K562 (cell line): ENCODE measurements around the gene ZNF558. TPM values are rescaled to one million over a fixed set of nuclear protein-coding genes. Genes with fewer than 3 reads are reported as not detected.
A peak's percentile ranks its signal among the peaks of the same experiment; 100 is the strongest.

Source experiments
- ATAC-seq: fragments of 200-7000 bp; cut with Tn5 transposase; 3 replicates; pipeline ENCODE4 v1.9.1; 2020; ENCODE audit warnings: moderate library complexity
- BruUV-seq: library from RNA; stranded (reverse); fragments of 400-500 nt; replicated peaks from 2 replicates; lab custom pipeline; 2021; lab: Mats Ljungman, UMichigan
- CTCF ChIA-PET: fragments of 300-600 bp; formaldehyde crosslinking; extraction: SDS; loops from one replicate; lab custom pipeline; 2021; ENCODE audit warnings: low intra/inter-chr PET ratio; lab: Yijun Ruan, JAX
- POLR2A ChIA-PET: fragments of 300-600, 350-650 bp; sonication (Branson Sonifier 250); formaldehyde crosslinking; extraction: SDS; loops from one replicate; lab custom pipeline; 2021; ENCODE audit warnings: antibody characterized with exemption, inconsistent platforms; lab: Yijun Ruan, JAX
- DNase-seq, 4 experiments: peaks; one replicate each; pipeline versions ENCODE4 v3.0.0 to v3.0.0-alpha.2; 2011 to 2018; ENCODE audit warnings: low spot score in 3 of 4, mixed read lengths in 3 of 4; ENCODE audit errors: extremely low read depth in 1 of 4
- FAIRE-seq: peaks from 2 replicates; lab custom pipeline; 2011; peaks lifted over from hg19 to GRCh38; lab: Jason Lieb, UNC
- H2AFZ ChIP-seq: 2 replicates; pipeline ENCODE4 v1.6.0; 2011; ENCODE audit warnings: low read depth, low read length, control low read depth, inconsistent platforms
- H3K27ac ChIP-seq: fragments of 200-600 bp; 3 replicates; pipeline ENCODE4 v1.8.0; 2011; ENCODE audit warnings: low read depth, mild to moderate bottlenecking, control low read depth, inconsistent platforms, low read length, moderate library complexity, mixed read lengths; ENCODE audit errors: extremely low read depth
- H3K27me3 ChIP-seq, 2 experiments: fragments of 300-600 bp in 1 of 2; 2 replicates in 1 of 2; 3 replicates in 1 of 2; pipeline versions ENCODE4 v1.6.0 to v1.8.0; 2011; ENCODE audit warnings: inconsistent platforms in 2 of 2, low read length in 2 of 2, mild to moderate bottlenecking in 1 of 2, mixed read lengths in 1 of 2, moderate library complexity in 1 of 2; ENCODE audit not compliant: control insufficient read depth in 2 of 2, insufficient read depth in 2 of 2
- H3K36me3 ChIP-seq: fragments of 300-600 bp; 3 replicates; pipeline ENCODE4 v1.8.0; 2011; ENCODE audit warnings: mild to moderate bottlenecking, low read length, inconsistent platforms; ENCODE audit not compliant: control insufficient read depth, insufficient read depth
- H3K4me1 ChIP-seq, 2 experiments: fragments of 200-600 bp in 1 of 2; replicated peaks in 1 of 2; 2 replicates in 1 of 2; 3 replicates in 1 of 2; pipeline versions ENCODE4 v1.5.1 to v1.8.0; 2011; ENCODE audit warnings: inconsistent platforms in 2 of 2, low read length in 2 of 2, mild to moderate bottlenecking in 1 of 2, mixed read lengths in 1 of 2, moderate library complexity in 1 of 2; ENCODE audit not compliant: control insufficient read depth in 2 of 2, insufficient read depth in 2 of 2
- H3K4me2 ChIP-seq: 2 replicates; pipeline ENCODE4 v1.6.1; 2011; ENCODE audit warnings: low read length, control low read depth, inconsistent platforms, mixed read lengths; ENCODE audit not compliant: insufficient read depth
- H3K4me3 ChIP-seq: fragments of 200-600 bp; sonication (generic), shearing (Covaris generic); 2 replicates; pipeline ENCODE4 v1.5.1; 2016; ENCODE audit warnings: control low read depth, inconsistent platforms
- H3K79me2 ChIP-seq: fragments of 200-600 bp; 3 replicates; pipeline ENCODE4 v1.8.0; 2011; ENCODE audit warnings: low read length, inconsistent platforms; ENCODE audit not compliant: control insufficient read depth, insufficient read depth
- H3K9ac ChIP-seq, 2 experiments: 2 replicates each; pipeline versions ENCODE4 v1.6.0 to v1.6.1; 2011; ENCODE audit warnings: low read depth in 2 of 2, low read length in 2 of 2, control low read depth in 1 of 2, inconsistent platforms in 1 of 2, mild to moderate bottlenecking in 1 of 2, mixed read lengths in 1 of 2; ENCODE audit not compliant: insufficient read depth in 1 of 2
- H3K9me1 ChIP-seq: one replicate; pipeline ENCODE4 v1.6.0; 2011; ENCODE audit warnings: inconsistent platforms, mild to moderate bottlenecking, low read length, moderate library complexity; ENCODE audit not compliant: control insufficient read depth, insufficient read depth
- H3K9me3 ChIP-seq: replicated peaks from 2 replicates; pipeline ENCODE4 v1.5.1; 2011; ENCODE audit warnings: low read depth, low read length, inconsistent platforms; ENCODE audit not compliant: control insufficient read depth, insufficient read depth
- H4K20me1 ChIP-seq: replicated peaks from 2 replicates; pipeline ENCODE4 v1.6.1; 2011; ENCODE audit warnings: low read length, inconsistent platforms, mixed read lengths; ENCODE audit not compliant: control insufficient read depth, insufficient read depth
- BRD4 ChIP-seq: fragments of 200-600 bp; sonication (generic); IDR thresholded peaks from 2 replicates; pipeline ENCODE4 v1.6.1; 2017; ENCODE audit warnings: inconsistent platforms
- CHD2 ChIP-seq: IDR thresholded peaks from 2 replicates; pipeline ENCODE4 v1.6.1; 2011; ENCODE audit warnings: low read depth, low read length
- FOS ChIP-seq: IDR thresholded peaks from 3 replicates; pipeline ENCODE4 v1.6.1; 2011; ENCODE audit not compliant: insufficient read length; ENCODE audit errors: extremely low read depth
- GABPA ChIP-seq: fragments of 200-800 bp; sonication (Bioruptor generic); conservative IDR thresholded peaks from 2 replicates; pipeline ENCODE4 v1.6.1; 2016; ENCODE audit warnings: low read depth, missing genetic modification characterization, missing compliant biosample characterization
- GABPB1 ChIP-seq: sonication (generic); formaldehyde crosslinking; IDR thresholded peaks from 2 replicates; pipeline ENCODE4 v1.8.0; 2022; ENCODE audit warnings: mild to moderate bottlenecking, missing genetic modification reagents
- HCFC1 ChIP-seq: IDR thresholded peaks from 2 replicates; pipeline ENCODE4 v1.6.1; 2012; ENCODE audit warnings: low read depth, low read length, improper control_type of control experiment
- MBD2 ChIP-seq: sonication (generic); IDR thresholded peaks from 2 replicates; pipeline ENCODE4 v1.6.1; 2016; ENCODE audit warnings: low read depth, borderline replicate concordance
- MCM3 ChIP-seq: fragments of 450-650 bp; IDR thresholded peaks from 2 replicates; pipeline ENCODE4 v1.6.1; 2016
- SNIP1 ChIP-seq: fragments of 450-650 bp; IDR thresholded peaks from 2 replicates; pipeline ENCODE4 v1.7.1; 2017; ENCODE audit warnings: low read depth, mild to moderate bottlenecking
- SOX6 ChIP-seq: fragments of 450-650 bp; IDR thresholded peaks from 2 replicates; pipeline ENCODE4 v1.6.1; 2014; ENCODE audit warnings: mild to moderate bottlenecking
- ZNF143 ChIP-seq: sonication (generic); formaldehyde crosslinking; IDR thresholded peaks from 2 replicates; pipeline ENCODE4 v1.9.0; 2022; ENCODE audit warnings: mild to moderate bottlenecking, missing genetic modification reagents
- WGBS: fragments of 100-300 bp; shearing (Covaris generic); methylation state at CpG from one replicate; pipeline ENCODE4 v1.1.6; 2016; ENCODE audit warnings: low coverage, mixed read lengths; ENCODE audit not compliant: insufficient coverage; ENCODE audit errors: missing lambda C conversion rate; 5-methylcytosine and 5-hydroxymethylcytosine counted together
- in situ Hi-C: fragments of 300-500 bp; cut with MboI; formaldehyde crosslinking; loops from 4 replicates; pipeline ENCODE4 v1.15.0; 2018; ENCODE audit warnings: inconsistent platforms, mixed read lengths
- intact Hi-C: fragments of 100-400 bp; cut with micrococcal nuclease; formaldehyde crosslinking; loops from 2 replicates; pipeline ENCODE4 v1.14.2; 2022
- polyA plus RNA-seq, 8 experiments: library from polyadenylated mRNA; depleted of rRNA in 4 of 8; stranded (reverse) in 5 of 8; unstranded in 3 of 8; fragments of >200 nt; fragmentation: Nextera tagmentation in 2 of 8; fragmentation: Illumina TruSeq in 1 of 8; extraction: Ambion mirVana in 2 of 8; extraction: Trizol in 1 of 8; gene quantifications; 2 replicates each; pipeline versions ENCODE4 v1.2.1 to v1.2.3, GENCODE V29; 2011 to 2014; ENCODE audit warnings: inconsistent platforms in 1 of 8, missing spikeins in 1 of 8
- total RNA-seq, 7 experiments: library from RNA; depleted of rRNA in 6 of 7; stranded (reverse); fragments of >200 nt in 6 of 7; fragmentation: Illumina TruSeq in 2 of 7; extraction: Trizol in 2 of 7; gene quantifications; 2 replicates each; pipeline versions ENCODE4 v1.2.1 to v1.2.3, GENCODE V29; 2011 to 2021; ENCODE audit warnings: low replicate concordance in 1 of 7
- TF ChIP-seq, protein P1 (sequence below): sonication (generic); formaldehyde crosslinking; IDR thresholded peaks from 2 replicates; pipeline ENCODE4 v1.8.0; 2022; ENCODE audit warnings: missing genetic modification reagents, mild to moderate bottlenecking, borderline replicate concordance
- TF ChIP-seq, protein P2 (sequence below): IDR thresholded peaks from 2 replicates; pipeline ENCODE4 v1.6.1; 2016; ENCODE audit warnings: missing genetic modification characterization, missing compliant biosample characterization

Gene ZNF558
- total and polyA plus RNA-seq, 9 of the 15 experiments (the other 6 are each of a cell fraction or from before 2014, with no cell fraction given) = 5.4 to 47.6 (median 21.2) TPM

DNA sequence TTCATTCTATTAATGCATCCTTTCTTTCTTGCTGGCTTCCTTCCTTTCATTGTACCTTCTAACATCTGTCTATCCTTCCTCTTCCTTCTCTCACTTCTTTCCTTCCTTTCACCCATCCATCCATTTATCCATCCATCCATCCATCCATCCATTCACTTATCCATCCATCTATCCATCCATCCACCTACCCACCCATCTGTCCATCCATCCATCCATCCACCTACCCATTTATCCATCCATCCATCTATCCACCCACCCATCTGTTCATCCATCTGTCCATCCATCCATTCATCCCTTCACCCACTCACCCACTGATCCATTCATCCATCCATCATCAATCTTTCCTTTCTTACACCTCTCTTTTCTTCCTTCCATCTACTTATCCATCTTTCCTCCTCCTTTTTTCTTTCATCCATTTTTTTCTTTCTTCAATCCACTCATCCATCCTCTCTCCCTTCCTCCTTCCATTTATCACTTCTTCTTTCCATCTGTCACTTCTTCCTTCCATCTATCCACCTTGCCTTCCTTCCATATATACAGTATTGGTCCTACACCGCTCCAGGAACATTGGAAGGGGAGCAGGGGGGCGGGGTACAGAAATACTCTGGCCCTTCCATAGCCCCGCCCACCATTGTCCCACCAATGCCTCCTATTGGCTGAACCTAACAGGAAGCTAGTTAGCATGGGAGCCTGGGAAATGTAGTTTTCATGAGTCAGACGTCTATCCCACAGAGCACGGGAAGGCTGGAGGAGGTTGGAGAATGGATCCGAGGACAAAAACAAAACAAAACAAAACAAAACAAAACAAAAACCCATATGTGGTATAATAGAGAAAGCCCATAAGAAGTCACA lies 46.0 kb upstream of the ZNF558 start:
- intact Hi-C loops (no loop called here), in situ Hi-C loops (no loop called here)
- peak; percentile 81 for FAIRE-seq
- H3K9me1 ChIP-seq = no peaks in the 10 kb centered on the region
- POLR2A ChIA-PET = no interaction called here
- ATAC-seq = peak; percentile 93
- no peaks in the 10 kb centered on the region for H3K79me2 ChIP-seq
- WGBS = 6% methylated on average over 6 of the region's 6 CpGs
- no peaks in the 10 kb centered on the region for H3K4me1 ChIP-seq
- no peaks in the 10 kb centered on the region for H4K20me1 ChIP-seq
- no peak overlapping the region for H2AFZ ChIP-seq
- no peaks in the 10 kb centered on the region for H3K36me3 ChIP-seq
- H3K27ac ChIP-seq = no peak overlapping the region
- peak; percentile 61 to 75 (median 70) for DNase-seq
- CTCF ChIA-PET = no interaction called here
- no TSS peak for BruUV-seq
- H3K27me3 ChIP-seq = no peaks in the 10 kb centered on the region
- no peak overlapping the region for H3K9ac ChIP-seq
- no peak overlapping the region for H3K4me3 ChIP-seq
- H3K9me3 ChIP-seq = no peaks in the 10 kb centered on the region
- no peak overlapping the region for H3K4me2 ChIP-seq
- TF ChIP-seq FOS = peak; percentile 38
- no peak for TF ChIP-seq BRD4
- peak; percentile 66 for TF ChIP-seq ZNF143 (CRISPR knock-in tag)
- TF ChIP-seq MCM3 = no peak
- peak; percentile 82 for TF ChIP-seq SOX6
- TF ChIP-seq GABPA (tag) = peak; percentile 50
- 0 out of 2 replicates have a peak, but pooled peaks have one; percentile 40 for TF ChIP-seq MBD2
- TF ChIP-seq, protein P1, sequence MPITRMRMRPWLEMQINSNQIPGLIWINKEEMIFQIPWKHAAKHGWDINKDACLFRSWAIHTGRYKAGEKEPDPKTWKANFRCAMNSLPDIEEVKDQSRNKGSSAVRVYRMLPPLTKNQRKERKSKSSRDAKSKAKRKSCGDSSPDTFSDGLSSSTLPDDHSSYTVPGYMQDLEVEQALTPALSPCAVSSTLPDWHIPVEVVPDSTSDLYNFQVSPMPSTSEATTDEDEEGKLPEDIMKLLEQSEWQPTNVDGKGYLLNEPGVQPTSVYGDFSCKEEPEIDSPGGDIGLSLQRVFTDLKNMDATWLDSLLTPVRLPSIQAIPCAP (CRISPR knock-in tag) = no peak
- TF ChIP-seq SNIP1 = no peak
- TF ChIP-seq, protein P2, sequence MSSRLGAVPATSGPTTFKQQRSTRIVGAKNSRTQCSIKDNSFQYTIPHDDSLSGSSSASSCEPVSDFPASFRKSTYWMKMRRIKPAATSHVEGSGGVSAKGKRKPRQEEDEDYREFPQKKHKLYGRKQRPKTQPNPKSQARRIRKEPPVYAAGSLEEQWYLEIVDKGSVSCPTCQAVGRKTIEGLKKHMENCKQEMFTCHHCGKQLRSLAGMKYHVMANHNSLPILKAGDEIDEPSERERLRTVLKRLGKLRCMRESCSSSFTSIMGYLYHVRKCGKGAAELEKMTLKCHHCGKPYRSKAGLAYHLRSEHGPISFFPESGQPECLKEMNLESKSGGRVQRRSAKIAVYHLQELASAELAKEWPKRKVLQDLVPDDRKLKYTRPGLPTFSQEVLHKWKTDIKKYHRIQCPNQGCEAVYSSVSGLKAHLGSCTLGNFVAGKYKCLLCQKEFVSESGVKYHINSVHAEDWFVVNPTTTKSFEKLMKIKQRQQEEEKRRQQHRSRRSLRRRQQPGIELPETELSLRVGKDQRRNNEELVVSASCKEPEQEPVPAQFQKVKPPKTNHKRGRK = peak; percentile 70; the same call in 1 of the 2 replicates
- TF ChIP-seq HCFC1 = peak; percentile 84
- peak; percentile 61; the same call in 1 of the 2 replicates for TF ChIP-seq GABPB1
- 0 out of 2 replicates have a peak, but pooled peaks have one; percentile 30 for TF ChIP-seq CHD2
